IMR-90 (cell line): ENCODE results near the gene ZXDC. TPM values are rescaled to one million over a fixed set of nuclear protein-coding genes. Genes with fewer than 3 reads are reported as not detected.

Experiments
- ATAC-seq: fragments of 200-7000 bp; cut with Tn5 transposase; 2 replicates; pipeline ENCODE4 v1.9.1; 2020; ENCODE audit warnings: low read depth, mild to moderate bottlenecking, moderate library complexity
- BruUV-seq: library from RNA; stranded (reverse); fragments of 400-500 nt; replicated peaks from 2 replicates; lab custom pipeline; 2021; lab: Mats Ljungman, UMichigan
- CTCF ChIA-PET: fragments of 300-600 bp; formaldehyde crosslinking; extraction: SDS; loops from one replicate; lab custom pipeline; 2021; ENCODE audit warnings: antibody characterized with exemption; lab: Yijun Ruan, JAX
- POLR2A ChIA-PET: fragments of 300-600 bp; sonication (Branson Sonifier 250); formaldehyde crosslinking; loops from one replicate; lab custom pipeline; 2022; ENCODE audit warnings: antibody characterized with exemption; ENCODE audit not compliant: unreplicated experiment; lab: Charles Lee
- DNase-seq: peaks from one replicate; pipeline ENCODE4 v3.0.0; 2013
- H2AFZ ChIP-seq: replicated peaks from 2 replicates; pipeline ENCODE3; 2013; ENCODE audit warnings: low read length, mild to moderate bottlenecking; ENCODE audit not compliant: poor library complexity
- H2AK5ac ChIP-seq: 2 replicates; pipeline ENCODE4 v1.6.1; 2013; ENCODE audit warnings: low read depth, low read length, inconsistent platforms
- H2AK9ac ChIP-seq: replicated peaks from 2 replicates; pipeline ENCODE3; 2013; ENCODE audit warnings: mild to moderate bottlenecking, low read depth, low read length, moderate library complexity; ENCODE audit not compliant: poor library complexity
- H2BK120ac ChIP-seq: 2 replicates; pipeline ENCODE4 v1.6.1; 2013; ENCODE audit warnings: low read depth, low read length, inconsistent platforms
- H2BK15ac ChIP-seq: 3 replicates; pipeline ENCODE4 v1.6.1; 2013; ENCODE audit warnings: low read depth, low read length, inconsistent platforms
- H2BK20ac ChIP-seq: 2 replicates; pipeline ENCODE4 v1.6.1; 2013; ENCODE audit warnings: low read depth, mild to moderate bottlenecking, inconsistent platforms, low read length, moderate library complexity
- H2BK5ac ChIP-seq: 2 replicates; pipeline ENCODE4 v1.6.1; 2013; ENCODE audit warnings: mild to moderate bottlenecking, low read depth, low read length, inconsistent platforms; ENCODE audit not compliant: poor library complexity, severe bottlenecking
- H3K14ac ChIP-seq: replicated peaks from 2 replicates; pipeline ENCODE4 v1.6.1; 2013; ENCODE audit warnings: low read depth, low read length, inconsistent platforms
- H3K18ac ChIP-seq: 2 replicates; pipeline ENCODE4 v1.6.1; 2013; ENCODE audit warnings: low read depth, low read length, control low read depth
- H3K23ac ChIP-seq: 2 replicates; pipeline ENCODE4 v1.6.1; 2013; ENCODE audit warnings: low read depth, low read length, inconsistent platforms
- H3K27ac ChIP-seq: 2 replicates; pipeline ENCODE4 v1.5.1; 2013; ENCODE audit warnings: mild to moderate bottlenecking, control low read depth, low read length; ENCODE audit not compliant: insufficient read depth
- H3K27me3 ChIP-seq: 2 replicates; pipeline ENCODE4 v1.6.1; 2013; ENCODE audit warnings: low read length; ENCODE audit not compliant: control insufficient read depth, insufficient read depth
- H3K36me3 ChIP-seq: 2 replicates; pipeline ENCODE4 v1.6.1; 2013; ENCODE audit warnings: low read length, mixed read lengths; ENCODE audit not compliant: control insufficient read depth, insufficient read depth
- H3K4ac ChIP-seq: 2 replicates; pipeline ENCODE4 v1.6.1; 2013; ENCODE audit warnings: low read depth, low read length, inconsistent platforms
- H3K4me1 ChIP-seq: 2 replicates; pipeline ENCODE4 v1.6.1; 2013; ENCODE audit warnings: low read length, mixed read lengths; ENCODE audit not compliant: control insufficient read depth, insufficient read depth
- H3K4me2 ChIP-seq: 2 replicates; pipeline ENCODE4 v1.6.1; 2013; ENCODE audit warnings: low read depth, mild to moderate bottlenecking, control low read depth, low read length, moderate library complexity
- H3K4me3 ChIP-seq: 2 replicates; pipeline ENCODE4 v1.5.1; 2013; ENCODE audit warnings: low read depth, mild to moderate bottlenecking, control low read depth, low read length, moderate library complexity; ENCODE audit not compliant: insufficient read depth
- H3K56ac ChIP-seq: 2 replicates; pipeline ENCODE4 v1.6.1; 2013; ENCODE audit warnings: low read length, inconsistent platforms; ENCODE audit not compliant: insufficient read depth; ENCODE audit errors: extremely low read depth
- H3K79me1 ChIP-seq, 2 experiments: 2 replicates each; pipeline ENCODE4 v1.6.1; 2013; ENCODE audit warnings: low read length in 2 of 2, inconsistent platforms in 1 of 2, low read depth in 1 of 2
- H3K9ac ChIP-seq: 2 replicates; pipeline ENCODE4 v1.6.1; 2013; ENCODE audit warnings: low read depth, low read length, control low read depth
- H3K9me1 ChIP-seq: 2 replicates; pipeline ENCODE4 v1.6.1; 2013; ENCODE audit warnings: low read length, inconsistent platforms; ENCODE audit not compliant: insufficient read depth
- H3K9me3 ChIP-seq: 2 replicates; pipeline ENCODE4 v1.6.1; 2013; ENCODE audit warnings: low read length; ENCODE audit not compliant: control insufficient read depth, insufficient read depth
- H4K20me1 ChIP-seq: 2 replicates; pipeline ENCODE4 v1.6.1; 2013; ENCODE audit warnings: low read length, inconsistent platforms; ENCODE audit not compliant: insufficient read depth
- H4K5ac ChIP-seq: 2 replicates; pipeline ENCODE4 v1.6.1; 2013; ENCODE audit warnings: mild to moderate bottlenecking, low read depth, low read length, control low read depth
- H4K8ac ChIP-seq, 2 experiments: 2 replicates each; pipeline ENCODE4 v1.6.1; 2013; ENCODE audit warnings: low read depth in 2 of 2, low read length in 2 of 2, control low read depth in 1 of 2, inconsistent platforms in 1 of 2
- H4K91ac ChIP-seq: 2 replicates; pipeline ENCODE4 v1.6.1; 2013; ENCODE audit warnings: low read depth, low read length, inconsistent platforms; ENCODE audit not compliant: insufficient read depth
- BHLHE40 ChIP-seq: fragments of 150-350 bp; IDR thresholded peaks from 2 replicates; pipeline ENCODE4 v1.6.1; 2016; ENCODE audit warnings: mild to moderate bottlenecking, low read depth, low read length
- MAZ ChIP-seq: IDR thresholded peaks from 2 replicates; pipeline ENCODE4 v1.6.1; 2012; ENCODE audit warnings: low read depth, mild to moderate bottlenecking, low read length, improper control_type of control experiment, moderate library complexity, borderline replicate concordance
- NFE2L2 ChIP-seq: fragments of 150-350 bp; IDR thresholded peaks from 2 replicates; pipeline ENCODE4 v1.6.1; 2016; ENCODE audit warnings: low read depth, mild to moderate bottlenecking, low read length
- WGBS, 2 experiments: methylation state at CpG; one replicate each; pipeline versions ENCODE4 v1.1.5 to v1.1.7; 2013; ENCODE audit warnings: missing lambda C conversion rate in 2 of 2; ENCODE audit not compliant: insufficient read length in 1 of 2; ENCODE audit errors: extremely low coverage in 2 of 2; 5-methylcytosine and 5-hydroxymethylcytosine counted together
- dilution Hi-C: fragments of 300-500 bp; cut with HindIII; formaldehyde crosslinking; loops from one replicate; pipeline ENCODE4 v1.14.3; 2018; ENCODE audit warnings: low sequenced_read_pairs; ENCODE audit not compliant: unreplicated experiment
- in situ Hi-C: fragments of 300-500 bp; cut with MboI; formaldehyde crosslinking; loops from 3 replicates; pipeline ENCODE4 v1.14.3; 2019; ENCODE audit warnings: low sequenced_read_pairs, inconsistent platforms, mixed read lengths
- intact Hi-C: fragments of 100-400 bp; cut with micrococcal nuclease; formaldehyde crosslinking; loops from 2 replicates; pipeline ENCODE4 v1.10.0; 2022
- polyA plus RNA-seq, 3 experiments: library from polyadenylated mRNA; depleted of rRNA; stranded (reverse); fragments of >200 nt; gene quantifications; 2 replicates each; pipeline ENCODE4 v1.2.3, GENCODE V29; 2012; ENCODE audit warnings: low replicate concordance in 1 of 3
- total RNA-seq: library from RNA; depleted of rRNA; stranded (reverse); fragments of >200 nt; gene quantifications from 2 replicates; pipeline ENCODE4 v1.2.3, GENCODE V29; 2012

Gene ZXDC
- total and polyA plus RNA-seq, 2 of the 4 experiments (the other 2 are of a cell fraction): 11.5 to 14.3 TPM

DNA sequence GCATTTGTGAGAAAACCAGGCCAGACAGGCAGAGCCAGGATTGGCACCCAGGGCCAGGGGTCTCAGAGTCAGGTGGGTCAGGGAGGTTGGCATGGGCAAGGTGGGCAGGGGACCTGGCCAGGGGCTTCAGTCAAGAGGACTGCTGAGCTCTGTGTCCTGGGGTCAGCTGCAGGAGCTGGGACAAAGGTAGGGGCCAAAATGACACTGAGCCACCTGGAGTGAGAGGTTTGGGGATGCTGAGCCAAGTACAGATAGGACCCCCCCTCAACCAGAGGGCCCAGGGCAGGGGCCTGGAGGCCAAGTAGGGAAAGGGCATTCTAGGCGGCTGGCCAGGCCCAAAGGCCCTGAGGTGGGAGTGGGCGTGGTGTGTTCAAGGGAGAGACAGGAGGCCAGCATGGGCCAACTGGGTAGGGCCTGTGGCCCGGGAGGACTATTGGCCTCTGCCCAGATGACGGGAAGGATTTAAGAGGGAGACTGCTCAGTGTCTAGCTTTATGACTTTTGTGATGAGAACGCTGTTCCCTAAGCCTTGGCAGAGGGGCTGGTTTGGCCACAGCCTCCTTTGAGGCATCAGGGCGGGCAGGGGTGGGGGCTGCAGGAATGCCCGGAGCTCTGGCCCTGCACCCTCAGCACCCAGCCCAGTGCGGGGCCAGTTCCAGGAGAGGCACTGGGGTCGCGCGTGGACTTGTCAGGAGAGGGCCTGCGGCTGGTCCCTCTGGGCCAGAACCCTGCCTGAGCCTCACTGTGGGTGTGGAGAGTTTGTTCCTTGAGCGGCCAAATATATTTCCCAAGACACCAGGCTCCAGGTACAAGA, 77.9 kb downstream of the ZXDC start:
- H4K5ac ChIP-seq: no peak overlapping the region
- no peak overlapping the region for H4K8ac ChIP-seq
- 86% methylated on average over 4 of the region's 13 CpGs; no CpG with 5 or more reads in 1 of the 2 experiments for WGBS, 2 experiments
- H2BK15ac ChIP-seq: no peak overlapping the region
- H3K18ac ChIP-seq: no peak overlapping the region
- no peak overlapping the region for H3K4me3 ChIP-seq
- H3K56ac ChIP-seq: no peak overlapping the region
- peaks cover 37% of the 10 kb centered on the region for H3K27me3 ChIP-seq
- H3K79me1 ChIP-seq: no peaks in the 10 kb centered on the region
- H3K4me2 ChIP-seq: no peak overlapping the region
- H2BK20ac ChIP-seq: no peak overlapping the region
- dilution Hi-C loops: no loop called here
- ChIA-PET CTCF (no interaction called here), POLR2A (no interaction called here)
- no peak overlapping the region for H3K23ac ChIP-seq
- H3K9ac ChIP-seq: no peak overlapping the region
- TF ChIP-seq MAZ (no peak), BHLHE40 (no peak), NFE2L2 (no peak)
- BruUV-seq: no TSS peak
- H2AK9ac ChIP-seq: no peak overlapping the region
- H3K14ac ChIP-seq: no peak overlapping the region
- no peaks in the 10 kb centered on the region for H3K9me3 ChIP-seq
- no peak overlapping the region for H2BK5ac ChIP-seq
- no peaks in the 10 kb centered on the region for H4K20me1 ChIP-seq
- in situ Hi-C loops: loop anchor here (10.0 to 25.0 kb wide), 2 partner anchors 153 to 436 kb away; partner anchors contain the start of gene ROPN1B
- H3K36me3 ChIP-seq: no peaks in the 10 kb centered on the region
- H3K4ac ChIP-seq: no peak overlapping the region
- H2AFZ ChIP-seq: no peak overlapping the region
- no peak overlapping the region for H2BK120ac ChIP-seq
- H2AK5ac ChIP-seq: no peak overlapping the region
- DNase-seq (no peak), ATAC-seq (no peak)
- no peaks in the 10 kb centered on the region for H3K4me1 ChIP-seq
- no peaks in the 10 kb centered on the region; the same call in 1 of the 2 replicates for H3K9me1 ChIP-seq
- intact Hi-C loops: no loop called here
- no peak overlapping the region for H3K27ac ChIP-seq
- no peak overlapping the region for H4K91ac ChIP-seq
